ENCODE data around the gene LRRC66. TPM values are rescaled to one million over a fixed set of nuclear protein-coding genes. Genes with fewer than 3 reads are reported as not detected.

LRRC66 gene
- total RNA-seq, 1 experiment from 2014 or later = not detected

DNA sequence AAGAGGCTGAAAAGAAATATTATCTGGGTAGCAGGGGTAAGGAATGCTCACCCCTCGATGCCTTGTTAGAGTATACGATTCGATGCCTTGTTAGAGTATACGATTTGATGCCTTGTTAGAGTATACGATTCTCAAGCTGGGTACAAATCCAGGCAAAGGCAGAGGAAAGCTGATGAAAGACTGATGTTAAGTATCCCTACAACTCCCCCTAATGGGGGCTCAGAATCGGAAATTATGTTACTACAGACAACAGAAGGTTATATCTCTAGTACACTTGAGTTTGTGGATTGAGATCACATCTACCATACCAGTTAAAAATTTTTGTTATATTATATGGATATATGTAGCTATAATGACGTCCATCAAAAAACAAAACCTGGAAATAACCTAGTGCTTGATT, 4.8 kb downstream of the LRRC66 start:
- H3K79me1 ChIP-seq (ENCODE audit: insufficient read depth, low read depth, low read length, poor library complexity, severe bottlenecking) = no peaks in the 10 kb centered on the region
- no peaks in the 10 kb centered on the region for H3K9me3 Mint-ChIP-seq
- no peak overlapping the region for H3K23ac ChIP-seq (ENCODE audit: insufficient read length, low read depth, low read length)
- H3K27me3 Mint-ChIP-seq (ENCODE audit: low read depth) = no peaks in the 10 kb centered on the region
- no peak overlapping the region for H3K4me3 Mint-ChIP-seq
- H4K8ac ChIP-seq (replicated peaks; ENCODE audit: insufficient read length, low read depth, low read length) = no peak overlapping the region
- H3K79me2 ChIP-seq (ENCODE audit: insufficient read depth, low read length) = no peaks in the 10 kb centered on the region
- no CpG with 5 or more reads among the region's 7 CpGs for WGBS (ENCODE audit: extremely low coverage, insufficient read length, low lambda C conversion rate)
- H2BK5ac ChIP-seq (ENCODE audit: insufficient read length, low read length) = no peak overlapping the region
- no peak overlapping the region for H2AFZ ChIP-seq (ENCODE audit: low read length)
- H3K18ac ChIP-seq (ENCODE audit: insufficient read length, low read depth, low read length) = no peak overlapping the region
- peaks cover 2 to 6% of the 10 kb centered on the region in 2 experiments; a peak in 3 of 4 replicates for H3K4me1 Mint-ChIP-seq
- H3K4me2 ChIP-seq (ENCODE audit: insufficient read depth, insufficient read length, low read length) = no peak overlapping the region
- no peaks in the 10 kb centered on the region for H3K23me2 ChIP-seq (ENCODE audit: insufficient read length, low read depth, low read length, poor library complexity, severe bottlenecking)
- H3K9ac ChIP-seq (ENCODE audit: extremely low read depth, insufficient read length, low read length) = no peak overlapping the region
- H2AK5ac ChIP-seq (ENCODE audit: insufficient read length, low read length) = no peak overlapping the region
- no peak overlapping the region for H2BK20ac ChIP-seq (ENCODE audit: low read depth, low read length, poor library complexity, severe bottlenecking)
- H2BK12ac ChIP-seq (ENCODE audit: insufficient read length, low read depth, low read length) = no peak overlapping the region
- no peaks in the 10 kb centered on the region for H3K27me3 ChIP-seq (ENCODE audit: insufficient read depth, low read length)
- no peak overlapping the region for H3K56ac ChIP-seq (ENCODE audit: insufficient read length, low read depth, low read length)
- H4K20me1 ChIP-seq (ENCODE audit: control insufficient read depth, insufficient read depth, insufficient read length) = no peaks in the 10 kb centered on the region
- H4K91ac ChIP-seq (ENCODE audit: insufficient read length, low read depth, low read length) = no peak overlapping the region
- H4K5ac ChIP-seq (ENCODE audit: insufficient read length, low read depth, low read length) = no peak overlapping the region
- H3K14ac ChIP-seq (ENCODE audit: insufficient read depth, low read length) = no peak overlapping the region
- DNase-seq = no peak
- H3K4ac ChIP-seq (ENCODE audit: low read depth, low read length) = no peak overlapping the region
- no peak overlapping the region for H3K27ac Mint-ChIP-seq
- no peaks in the 10 kb centered on the region for H3K36me3 Mint-ChIP-seq (ENCODE audit: insufficient read depth in 1 of 3, low read depth in 3 of 3)
- H2BK15ac ChIP-seq (ENCODE audit: low read depth, low read length) = no peak overlapping the region
- H3K27ac ChIP-seq (ENCODE audit: insufficient read length, low read depth, low read length) = no peak overlapping the region
- H2BK120ac ChIP-seq (ENCODE audit: low read depth, low read length, poor library complexity, severe bottlenecking) = no peak overlapping the region
- H3K4me1 ChIP-seq (ENCODE audit: insufficient read depth, low read length) = no peaks in the 10 kb centered on the region
- H3K9me3 ChIP-seq (ENCODE audit: control insufficient read depth, low read depth, low read length) = no peaks in the 10 kb centered on the region
- H3T11ph ChIP-seq (ENCODE audit: low read length) = no peak overlapping the region
- peak; percentile 57 for TF ChIP-seq CTCF (conservative IDR thresholded peaks at IDR 0.05)
